Measurements from ENCODE around the gene PCNX2.

- no peak for TF ChIP-seq MLX (CRISPR knock-in tag; IDR thresholded peaks at IDR 0.05)
- TF ChIP-seq CTCF (IDR thresholded peaks at IDR 0.05): no peak
- TF ChIP-seq RELA (CRISPR knock-in tag; IDR thresholded peaks at IDR 0.05; ENCODE audit: borderline replicate concordance): no peak
- no peak for TF ChIP-seq FOXJ3 (CRISPR knock-in tag; IDR thresholded peaks at IDR 0.05; ENCODE audit: borderline replicate concordance)
- TF ChIP-seq JUN (CRISPR knock-in tag; IDR thresholded peaks at IDR 0.05): no peak
- TF ChIP-seq IRF1 (CRISPR knock-in tag; IDR thresholded peaks at IDR 0.05): no peak
Measured at GRCh38 chr1:233019778-233020325, 275.7 kb downstream of the PCNX2 start.

Measured in WTC11 (cell line).